ENCODE measurements around the gene SETD2. TPM values are rescaled to one million over a fixed set of nuclear protein-coding genes. Genes with fewer than 3 reads are reported as not detected.

The SETD2 gene
- total RNA-seq, 1 donor from 2014 or later = 73.9 TPM

- peak; percentile 81 for DNase-seq (ENCODE audit: low spot score, unreplicated experiment)
- Mint-ChIP-seq H3K27me3 (no peaks in the 10 kb centered on the region), H3K4me3 (ENCODE audit: low read depth) (peak within 1 kb of the TSS; percentile 84), H3K4me1 (ENCODE audit: low read depth) (peaks cover 51% of the 10 kb centered on the region), H3K9me3 (ENCODE audit: low read depth) (no peaks in the 10 kb centered on the region), H3K36me3 (ENCODE audit: insufficient read depth) (peaks cover 6% of the 10 kb centered on the region), H3K27ac (peak within 1 kb of the TSS; percentile 98)
- TF ChIP-seq, protein P1, sequence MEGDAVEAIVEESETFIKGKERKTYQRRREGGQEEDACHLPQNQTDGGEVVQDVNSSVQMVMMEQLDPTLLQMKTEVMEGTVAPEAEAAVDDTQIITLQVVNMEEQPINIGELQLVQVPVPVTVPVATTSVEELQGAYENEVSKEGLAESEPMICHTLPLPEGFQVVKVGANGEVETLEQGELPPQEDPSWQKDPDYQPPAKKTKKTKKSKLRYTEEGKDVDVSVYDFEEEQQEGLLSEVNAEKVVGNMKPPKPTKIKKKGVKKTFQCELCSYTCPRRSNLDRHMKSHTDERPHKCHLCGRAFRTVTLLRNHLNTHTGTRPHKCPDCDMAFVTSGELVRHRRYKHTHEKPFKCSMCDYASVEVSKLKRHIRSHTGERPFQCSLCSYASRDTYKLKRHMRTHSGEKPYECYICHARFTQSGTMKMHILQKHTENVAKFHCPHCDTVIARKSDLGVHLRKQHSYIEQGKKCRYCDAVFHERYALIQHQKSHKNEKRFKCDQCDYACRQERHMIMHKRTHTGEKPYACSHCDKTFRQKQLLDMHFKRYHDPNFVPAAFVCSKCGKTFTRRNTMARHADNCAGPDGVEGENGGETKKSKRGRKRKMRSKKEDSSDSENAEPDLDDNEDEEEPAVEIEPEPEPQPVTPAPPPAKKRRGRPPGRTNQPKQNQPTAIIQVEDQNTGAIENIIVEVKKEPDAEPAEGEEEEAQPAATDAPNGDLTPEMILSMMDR (IDR thresholded peaks at IDR 0.05; ENCODE audit: unreplicated experiment) = peak; percentile 14
Observed at GRCh38 chr3:46978985-46979944, 184.6 kb downstream of the SETD2 start, which contains the start of gene NBEAL2. TSS of gene NBEAL2 (plus strand) at chr3:46979666. CDS start at chr3:46979862, 196 bp downstream.

- Mint-ChIP-seq H3K4me3 (ENCODE audit: low read depth) (peak overlapping the region; percentile 99), H3K9me3 (ENCODE audit: low read depth) (no peaks in the 10 kb centered on the region), H3K36me3 (ENCODE audit: insufficient read depth) (peaks cover 6% of the 10 kb centered on the region), H3K27ac (peak overlapping the region; percentile 99), H3K27me3 (no peaks in the 10 kb centered on the region), H3K4me1 (ENCODE audit: low read depth) (peaks cover 50% of the 10 kb centered on the region)
- TF ChIP-seq, protein P1 (IDR thresholded peaks at IDR 0.05; ENCODE audit: unreplicated experiment) = no peak
- DNase-seq (ENCODE audit: low spot score, unreplicated experiment) = no peak
Observed at GRCh38 chr3:46978381-46978780, 185.5 kb downstream of the SETD2 start.

GRCh38 chr3:46977811-46978195 lies 186.1 kb downstream of the SETD2 start:
- Mint-ChIP-seq H3K9me3 (ENCODE audit: low read depth) (no peaks in the 10 kb centered on the region), H3K4me3 (ENCODE audit: low read depth) (peak overlapping the region; percentile 99), H3K36me3 (ENCODE audit: insufficient read depth) (peaks cover 6% of the 10 kb centered on the region), H3K4me1 (ENCODE audit: low read depth) (peaks cover 49% of the 10 kb centered on the region), H3K27me3 (no peaks in the 10 kb centered on the region), H3K27ac (peak overlapping the region; percentile 99)
- no peak for DNase-seq (ENCODE audit: low spot score, unreplicated experiment)
- TF ChIP-seq, protein P1 (IDR thresholded peaks at IDR 0.05; ENCODE audit: unreplicated experiment) = no peak

DNA sequence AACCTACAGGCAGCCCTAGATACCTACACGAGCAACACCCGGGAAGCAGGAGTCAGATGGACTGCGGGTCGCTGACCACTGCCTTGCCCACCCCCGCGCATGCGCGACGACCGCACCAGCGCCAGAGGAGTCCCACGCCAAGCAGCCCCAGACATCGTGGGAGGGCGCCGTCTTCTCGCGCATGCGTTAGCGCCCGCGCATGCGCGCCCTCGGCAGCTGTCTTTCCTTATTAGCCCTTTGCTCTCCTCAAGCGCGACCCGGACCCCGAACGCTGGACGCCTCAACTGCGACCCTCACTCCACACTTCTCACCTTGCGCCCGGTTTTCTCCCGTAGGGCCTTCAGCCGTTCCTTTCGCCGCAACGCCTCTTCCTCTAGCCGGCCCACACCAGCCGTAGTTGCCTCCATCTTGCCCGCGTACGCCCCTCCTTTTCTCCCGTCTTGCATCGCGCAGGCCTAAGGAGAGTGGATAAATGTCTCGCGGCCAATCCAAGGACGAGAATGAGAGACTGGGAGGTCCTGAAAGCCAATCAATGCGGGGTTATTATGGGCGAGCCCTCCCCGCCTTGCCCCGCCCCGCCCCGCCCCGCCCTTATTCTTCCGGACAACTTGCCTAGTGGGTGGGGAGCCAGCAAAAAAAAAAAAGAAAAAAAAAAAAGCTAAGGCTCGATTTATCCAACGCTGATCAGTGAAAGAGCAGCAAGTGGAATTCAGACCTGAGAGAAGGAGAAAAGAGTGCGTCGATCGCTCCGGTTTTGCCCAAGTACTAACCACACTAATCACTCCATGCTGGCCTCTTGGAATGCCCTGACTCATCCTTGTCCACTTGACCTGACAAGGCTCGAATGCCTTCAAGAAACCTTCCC lies 187.4 kb downstream of the SETD2 start, which contains the start of gene CCDC12:
Gene CCDC12, minus strand, starts transcription at position 420 of the 865 bp plus-strand sequence. Its CDS starts 13 bp downstream, at position 407.
- H3K27ac Mint-ChIP-seq = peak within 1 kb of the TSS; percentile 99
- H3K4me3 Mint-ChIP-seq (ENCODE audit: low read depth) = peak within 1 kb of the TSS; percentile 99
- TF ChIP-seq, protein P1 (IDR thresholded peaks at IDR 0.05; ENCODE audit: unreplicated experiment) = no peak
- peaks cover 45% of the 10 kb centered on the region for H3K4me1 Mint-ChIP-seq (ENCODE audit: low read depth)
- no peaks in the 10 kb centered on the region for H3K27me3 Mint-ChIP-seq
- H3K9me3 Mint-ChIP-seq (ENCODE audit: low read depth) = no peaks in the 10 kb centered on the region
- peak; percentile 84 for DNase-seq (ENCODE audit: low spot score, unreplicated experiment)
- H3K36me3 Mint-ChIP-seq (ENCODE audit: insufficient read depth) = peaks cover 6% of the 10 kb centered on the region
